H1 (cell line): Measurements from ENCODE around the gene MFSD2B. TPM values are rescaled to one million over a fixed set of nuclear protein-coding genes. Genes with fewer than 3 reads are reported as not detected.

ENCODE experiments used
- BRCA1 ChIP-seq: IDR thresholded peaks from 2 replicates; pipeline ENCODE4 v1.6.1; 2012; ENCODE audit warnings: low read depth, low read length, improper control_type of control experiment
- CBX8 ChIP-seq: fragments of 300-800, 300-1000 bp; sonication (generic); IDR thresholded peaks from 2 replicates; pipeline ENCODE4 v1.7.1; 2016; ENCODE audit warnings: low read depth, low read length, borderline replicate concordance
- CREB1 ChIP-seq: IDR thresholded peaks from 2 replicates; pipeline ENCODE4 v1.6.1; 2012; ENCODE audit warnings: inconsistent platforms
- EZH2 ChIP-seq: fragments of 200-600 bp; sonication (generic); IDR thresholded peaks from 2 replicates; pipeline ENCODE4 v1.7.1; 2012; ENCODE audit warnings: low read depth, mild to moderate bottlenecking, moderate library complexity, low read length, inconsistent platforms; ENCODE audit not compliant: severe bottlenecking
- GABPA ChIP-seq: IDR thresholded peaks from 2 replicates; pipeline ENCODE4 v1.6.1; 2011; ENCODE audit warnings: mild to moderate bottlenecking, low read length, moderate library complexity, borderline replicate concordance; ENCODE audit not compliant: insufficient read depth
- NRF1 ChIP-seq: IDR thresholded peaks from 2 replicates; pipeline ENCODE4 v1.6.1; 2011; ENCODE audit warnings: mild to moderate bottlenecking, low read depth, low read length, improper control_type of control experiment
- POU5F1 ChIP-seq: IDR thresholded peaks from 2 replicates; pipeline ENCODE4 v1.6.1; 2011; ENCODE audit warnings: low read depth, mild to moderate bottlenecking, low read length, moderate library complexity
- RNF2 ChIP-seq: fragments of 200-900, 300-1000 bp; sonication (generic); IDR thresholded peaks from 2 replicates; pipeline ENCODE4 v1.7.1; 2016; ENCODE audit warnings: borderline replicate concordance, low read depth, mild to moderate bottlenecking, antibody characterized with exemption, low read length; ENCODE audit not compliant: poor library complexity, severe bottlenecking; ENCODE audit errors: missing control alignments
- polyA plus RNA-seq, 7 experiments: library from polyadenylated mRNA; depleted of rRNA in 3 of 7; stranded (reverse) in 5 of 7; unstranded in 2 of 7; fragments of >200 nt in 5 of 7; fragments of 200-250 nt in 2 of 7; gene quantifications; 1 replicate in 5 of 7; 2 replicates in 1 of 7; 4 replicates in 1 of 7; pipeline versions ENCODE4 v1.2.1 to v1.2.3, GENCODE V29; 2011 to 2013; ENCODE audit warnings: missing spikeins in 2 of 7, mixed read lengths in 2 of 7
- total RNA-seq: library from RNA; stranded (reverse); fragmentation: NEBNext Ultra II Directional; extraction: Animal tissue kit (Norgen Biotek cat#: 25700); gene quantifications from 2 replicates; pipeline ENCODE4 v1.2.1, GENCODE V29; 2021
- TF ChIP-seq, protein P1 (sequence below): fragments of 300-600 bp; sonication (generic); IDR thresholded peaks from 2 replicates; pipeline ENCODE4 v1.7.1; 2012; ENCODE audit warnings: low read length, moderate library complexity, mild to moderate bottlenecking, inconsistent platforms; ENCODE audit not compliant: insufficient replicate concordance

Gene MFSD2B
- total and polyA plus RNA-seq, 2 of the 8 experiments (the other 6 are each of a cell fraction or from before 2014, with no cell fraction given) = 0.33 to 0.48 TPM

DNA sequence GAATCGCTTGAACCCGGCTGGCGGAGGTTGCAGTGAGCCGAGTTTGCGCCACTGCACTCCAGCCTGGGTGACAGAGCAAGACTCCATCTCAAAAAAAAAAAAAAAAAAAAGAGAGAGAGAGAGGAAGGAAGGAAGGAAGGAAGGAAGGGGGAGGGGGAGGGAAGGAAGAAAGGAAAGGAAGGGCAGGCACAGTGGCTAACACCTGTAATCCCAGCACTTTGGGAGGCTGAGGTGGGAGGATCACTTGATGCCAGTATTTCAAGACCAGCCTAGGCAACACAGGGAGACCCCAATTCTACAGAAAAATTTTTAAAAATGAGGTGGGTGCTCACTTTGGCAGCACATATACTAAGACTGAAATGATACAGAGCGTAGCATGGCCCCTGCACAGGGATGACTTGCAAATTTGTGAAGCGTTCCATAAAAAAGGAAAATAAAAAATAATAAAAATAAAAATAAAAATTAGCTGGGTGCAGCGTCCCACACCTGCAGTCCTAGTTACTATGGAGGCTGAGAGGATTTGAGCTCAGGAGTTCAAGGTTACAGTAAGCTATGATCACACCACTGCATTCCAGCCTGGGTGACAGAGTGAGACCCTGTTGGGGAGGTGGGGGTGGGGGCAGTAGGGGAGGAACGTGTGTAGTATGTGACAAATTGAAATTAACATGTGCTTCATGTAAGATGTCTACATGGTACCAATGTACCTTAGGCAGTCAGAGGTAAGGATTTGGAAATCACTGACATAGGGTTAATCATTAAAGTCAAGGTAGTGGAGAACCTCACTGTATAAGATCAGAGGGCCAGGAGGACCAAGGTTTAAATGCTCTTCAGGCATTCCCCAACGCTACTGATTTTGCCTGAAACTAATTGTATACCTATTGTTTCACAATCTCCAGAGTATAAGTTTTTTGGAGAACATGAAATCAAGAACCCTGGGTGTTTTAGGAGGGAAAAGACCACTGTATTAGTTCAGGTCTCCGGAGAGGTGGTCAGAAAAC is 35.9 kb downstream of the MFSD2B start (continued):
- TF ChIP-seq, protein P1, sequence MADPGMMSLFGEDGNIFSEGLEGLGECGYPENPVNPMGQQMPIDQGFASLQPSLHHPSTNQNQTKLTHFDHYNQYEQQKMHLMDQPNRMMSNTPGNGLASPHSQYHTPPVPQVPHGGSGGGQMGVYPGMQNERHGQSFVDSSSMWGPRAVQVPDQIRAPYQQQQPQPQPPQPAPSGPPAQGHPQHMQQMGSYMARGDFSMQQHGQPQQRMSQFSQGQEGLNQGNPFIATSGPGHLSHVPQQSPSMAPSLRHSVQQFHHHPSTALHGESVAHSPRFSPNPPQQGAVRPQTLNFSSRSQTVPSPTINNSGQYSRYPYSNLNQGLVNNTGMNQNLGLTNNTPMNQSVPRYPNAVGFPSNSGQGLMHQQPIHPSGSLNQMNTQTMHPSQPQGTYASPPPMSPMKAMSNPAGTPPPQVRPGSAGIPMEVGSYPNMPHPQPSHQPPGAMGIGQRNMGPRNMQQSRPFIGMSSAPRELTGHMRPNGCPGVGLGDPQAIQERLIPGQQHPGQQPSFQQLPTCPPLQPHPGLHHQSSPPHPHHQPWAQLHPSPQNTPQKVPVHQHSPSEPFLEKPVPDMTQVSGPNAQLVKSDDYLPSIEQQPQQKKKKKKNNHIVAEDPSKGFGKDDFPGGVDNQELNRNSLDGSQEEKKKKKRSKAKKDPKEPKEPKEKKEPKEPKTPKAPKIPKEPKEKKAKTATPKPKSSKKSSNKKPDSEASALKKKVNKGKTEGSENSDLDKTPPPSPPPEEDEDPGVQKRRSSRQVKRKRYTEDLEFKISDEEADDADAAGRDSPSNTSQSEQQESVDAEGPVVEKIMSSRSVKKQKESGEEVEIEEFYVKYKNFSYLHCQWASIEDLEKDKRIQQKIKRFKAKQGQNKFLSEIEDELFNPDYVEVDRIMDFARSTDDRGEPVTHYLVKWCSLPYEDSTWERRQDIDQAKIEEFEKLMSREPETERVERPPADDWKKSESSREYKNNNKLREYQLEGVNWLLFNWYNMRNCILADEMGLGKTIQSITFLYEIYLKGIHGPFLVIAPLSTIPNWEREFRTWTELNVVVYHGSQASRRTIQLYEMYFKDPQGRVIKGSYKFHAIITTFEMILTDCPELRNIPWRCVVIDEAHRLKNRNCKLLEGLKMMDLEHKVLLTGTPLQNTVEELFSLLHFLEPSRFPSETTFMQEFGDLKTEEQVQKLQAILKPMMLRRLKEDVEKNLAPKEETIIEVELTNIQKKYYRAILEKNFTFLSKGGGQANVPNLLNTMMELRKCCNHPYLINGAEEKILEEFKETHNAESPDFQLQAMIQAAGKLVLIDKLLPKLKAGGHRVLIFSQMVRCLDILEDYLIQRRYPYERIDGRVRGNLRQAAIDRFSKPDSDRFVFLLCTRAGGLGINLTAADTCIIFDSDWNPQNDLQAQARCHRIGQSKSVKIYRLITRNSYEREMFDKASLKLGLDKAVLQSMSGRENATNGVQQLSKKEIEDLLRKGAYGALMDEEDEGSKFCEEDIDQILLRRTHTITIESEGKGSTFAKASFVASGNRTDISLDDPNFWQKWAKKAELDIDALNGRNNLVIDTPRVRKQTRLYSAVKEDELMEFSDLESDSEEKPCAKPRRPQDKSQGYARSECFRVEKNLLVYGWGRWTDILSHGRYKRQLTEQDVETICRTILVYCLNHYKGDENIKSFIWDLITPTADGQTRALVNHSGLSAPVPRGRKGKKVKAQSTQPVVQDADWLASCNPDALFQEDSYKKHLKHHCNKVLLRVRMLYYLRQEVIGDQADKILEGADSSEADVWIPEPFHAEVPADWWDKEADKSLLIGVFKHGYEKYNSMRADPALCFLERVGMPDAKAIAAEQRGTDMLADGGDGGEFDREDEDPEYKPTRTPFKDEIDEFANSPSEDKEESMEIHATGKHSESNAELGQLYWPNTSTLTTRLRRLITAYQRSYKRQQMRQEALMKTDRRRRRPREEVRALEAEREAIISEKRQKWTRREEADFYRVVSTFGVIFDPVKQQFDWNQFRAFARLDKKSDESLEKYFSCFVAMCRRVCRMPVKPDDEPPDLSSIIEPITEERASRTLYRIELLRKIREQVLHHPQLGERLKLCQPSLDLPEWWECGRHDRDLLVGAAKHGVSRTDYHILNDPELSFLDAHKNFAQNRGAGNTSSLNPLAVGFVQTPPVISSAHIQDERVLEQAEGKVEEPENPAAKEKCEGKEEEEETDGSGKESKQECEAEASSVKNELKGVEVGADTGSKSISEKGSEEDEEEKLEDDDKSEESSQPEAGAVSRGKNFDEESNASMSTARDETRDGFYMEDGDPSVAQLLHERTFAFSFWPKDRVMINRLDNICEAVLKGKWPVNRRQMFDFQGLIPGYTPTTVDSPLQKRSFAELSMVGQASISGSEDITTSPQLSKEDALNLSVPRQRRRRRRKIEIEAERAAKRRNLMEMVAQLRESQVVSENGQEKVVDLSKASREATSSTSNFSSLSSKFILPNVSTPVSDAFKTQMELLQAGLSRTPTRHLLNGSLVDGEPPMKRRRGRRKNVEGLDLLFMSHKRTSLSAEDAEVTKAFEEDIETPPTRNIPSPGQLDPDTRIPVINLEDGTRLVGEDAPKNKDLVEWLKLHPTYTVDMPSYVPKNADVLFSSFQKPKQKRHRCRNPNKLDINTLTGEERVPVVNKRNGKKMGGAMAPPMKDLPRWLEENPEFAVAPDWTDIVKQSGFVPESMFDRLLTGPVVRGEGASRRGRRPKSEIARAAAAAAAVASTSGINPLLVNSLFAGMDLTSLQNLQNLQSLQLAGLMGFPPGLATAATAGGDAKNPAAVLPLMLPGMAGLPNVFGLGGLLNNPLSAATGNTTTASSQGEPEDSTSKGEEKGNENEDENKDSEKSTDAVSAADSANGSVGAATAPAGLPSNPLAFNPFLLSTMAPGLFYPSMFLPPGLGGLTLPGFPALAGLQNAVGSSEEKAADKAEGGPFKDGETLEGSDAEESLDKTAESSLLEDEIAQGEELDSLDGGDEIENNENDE = no peak
- TF ChIP-seq POU5F1 = no peak
- no peak for TF ChIP-seq EZH2
- TF ChIP-seq NRF1 = no peak
- TF ChIP-seq RNF2 = no peak
- TF ChIP-seq GABPA = no peak
- TF ChIP-seq CBX8 = no peak
- no peak for TF ChIP-seq BRCA1
- no peak for TF ChIP-seq CREB1
